GM19023 (cell line): ENCODE data around the gene TMEM132A.

Experiments used
- ATAC-seq: cut with Tn5 transposase; IDR thresholded peaks from one replicate; pipeline ENCODE4 v1.9.1; 2021; ENCODE audit warnings: mild to moderate bottlenecking, moderate library complexity; ENCODE audit not compliant: unreplicated experiment

The TMEM132A gene

DNA sequence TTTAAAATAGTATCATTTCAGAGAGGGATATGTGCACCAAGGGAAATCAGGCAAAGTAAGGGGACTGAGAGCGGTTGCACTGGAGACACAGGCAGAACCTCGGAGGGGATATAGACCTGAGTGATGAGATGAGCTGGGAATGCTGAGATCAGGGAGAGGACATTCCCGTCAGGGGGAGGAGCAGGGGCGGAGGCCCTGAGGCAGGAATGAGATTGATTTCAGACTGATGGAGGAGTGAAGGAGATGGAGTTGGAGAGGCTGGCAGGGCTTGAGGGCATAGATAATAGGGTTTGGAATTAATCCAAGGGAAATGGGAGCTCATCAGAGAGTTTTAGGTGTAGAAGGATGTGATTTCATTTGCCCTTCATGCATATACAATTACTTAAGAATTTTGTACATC lies 60.4 kb downstream of the TMEM132A start:
- ATAC-seq: no peak

DNA sequence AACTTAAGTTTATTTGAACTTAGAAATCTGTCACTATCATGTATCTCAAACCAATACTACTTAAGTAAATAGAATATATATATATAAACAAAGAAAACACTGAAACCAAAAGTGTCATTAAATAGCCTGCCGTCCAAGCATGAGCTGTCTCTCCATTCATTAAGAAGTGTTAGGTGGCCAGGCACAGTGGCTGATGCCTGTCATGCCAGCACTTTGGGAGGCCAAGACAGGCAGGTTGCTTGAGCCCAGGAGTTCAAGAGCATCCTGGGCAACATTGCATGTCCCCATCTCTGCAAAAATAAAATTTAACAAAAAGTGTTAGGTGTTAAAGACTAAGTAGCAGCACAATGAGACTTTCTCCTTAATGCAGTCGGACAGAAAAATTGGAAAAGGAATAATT lies 61.2 kb downstream of the TMEM132A start:
- no peak for ATAC-seq

DNA sequence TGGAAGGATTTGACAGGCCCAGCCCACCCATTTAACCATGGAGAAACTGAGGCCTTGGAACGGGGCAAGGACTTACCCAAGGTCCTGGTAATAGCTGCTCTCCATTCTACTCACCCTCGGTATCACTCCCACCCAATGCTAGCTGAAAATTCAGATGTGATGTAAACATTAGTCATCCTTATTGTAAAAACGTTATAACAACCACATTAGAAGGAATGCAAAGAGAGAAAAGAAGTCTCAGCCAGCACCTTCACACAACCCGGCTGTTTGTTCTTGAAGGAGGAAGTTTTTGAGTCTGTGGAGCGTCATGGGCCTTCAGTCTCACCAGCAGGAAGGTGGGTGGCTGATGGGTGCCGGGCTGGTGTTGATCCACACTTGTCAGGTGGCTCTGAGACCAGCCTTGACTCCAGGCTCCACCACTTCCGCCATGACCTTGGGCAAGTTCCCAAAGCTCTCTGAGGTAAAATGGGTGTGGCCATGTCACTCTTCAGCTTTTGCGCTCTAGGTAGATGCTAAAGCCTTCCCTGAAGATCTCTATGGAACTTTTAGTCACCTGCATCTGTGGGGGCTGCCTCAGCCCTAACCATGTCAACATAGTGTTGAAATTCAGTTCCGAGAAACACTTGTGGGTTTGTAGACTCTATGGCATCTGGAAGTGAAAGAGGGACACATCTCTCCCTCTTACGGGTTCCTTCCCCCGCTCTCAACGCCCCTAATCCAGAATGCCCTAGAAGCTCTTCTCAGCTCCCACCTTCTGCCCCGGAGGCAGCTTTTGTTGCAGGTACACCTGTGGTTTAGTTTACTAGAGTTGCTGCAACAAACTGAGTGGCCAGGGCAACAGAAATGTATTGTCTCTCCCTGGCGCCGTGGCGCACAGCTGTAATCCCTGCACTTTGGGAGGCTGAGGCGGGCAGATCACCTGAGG lies 62.0 kb downstream of the TMEM132A start:
- ATAC-seq: no peak
